ENCODE data around the gene NOM1. TPM values are rescaled to one million over a fixed set of nuclear protein-coding genes. Genes with fewer than 3 reads are reported as not detected.
"Not testable (repeated sequence)": the region's sequence is repeated elsewhere in the genome, so short reads cannot be mapped to it uniquely, and the experiment has no call there.

The NOM1 gene
- total RNA-seq, 1 donor from 2014 or later: 19.7 TPM

- peaks cover 11% of the 10 kb centered on the region for H3K27me3 Mint-ChIP-seq (ENCODE audit: low read depth, unreplicated experiment)
- Histone ChIP-seq H3K4me1 (ENCODE audit: insufficient read depth, low read length) (no peaks in the 10 kb centered on the region), H3K4me2 (ENCODE audit: low read length) (no peak overlapping the region), H3K27ac (ENCODE audit: low read depth, low read length) (no peak overlapping the region), H3K27me3 (ENCODE audit: insufficient read depth, low read length) (peaks cover 2% of the 10 kb centered on the region), H3K79me2 (ENCODE audit: insufficient read depth, low read length) (no peaks in the 10 kb centered on the region), H3K4me3 (ENCODE audit: insufficient read depth, low read depth, low read length) (no peak overlapping the region), H3K9ac (ENCODE audit: low read length) (no peak overlapping the region), H2AFZ (ENCODE audit: low read depth, low read length) (no peak overlapping the region), H3K9me3 (ENCODE audit: insufficient read depth, low read depth, low read length) (no peaks in the 10 kb centered on the region), H3K36me3 (ENCODE audit: insufficient read depth, low read length) (no peaks in the 10 kb centered on the region), H4K20me1 (ENCODE audit: insufficient read depth, low read length) (no peaks in the 10 kb centered on the region)
- no peaks in the 10 kb centered on the region for H3K36me3 Mint-ChIP-seq (ENCODE audit: low read depth, unreplicated experiment)
- H3K4me3 Mint-ChIP-seq (ENCODE audit: unreplicated experiment): no peak overlapping the region
- H3K4me1 Mint-ChIP-seq (ENCODE audit: low read depth, unreplicated experiment): peaks cover 2% of the 10 kb centered on the region
- TF ChIP-seq CTCF (IDR thresholded peaks at IDR 0.05; ENCODE audit: insufficient read depth, low read depth, low read length): no peak
- TF ChIP-seq EZH2 (IDR thresholded peaks at IDR 0.05; ENCODE audit: insufficient read depth, low read length): no peak
- DNase-seq (ENCODE audit: low read depth): no peak
- FAIRE-seq: no peak
- no peak overlapping the region for H3K27ac Mint-ChIP-seq (ENCODE audit: unreplicated experiment)
- no peaks in the 10 kb centered on the region for H3K9me3 Mint-ChIP-seq (ENCODE audit: unreplicated experiment)
Observed at GRCh38 chr7:156935250-156935649, 14.3 kb upstream of the NOM1 start.

- not testable (repeated sequence) for H3K27ac Mint-ChIP-seq (ENCODE audit: unreplicated experiment); H3K9ac ChIP-seq (ENCODE audit: low read length); H3K4me2 ChIP-seq (ENCODE audit: low read length); FAIRE-seq; H2AFZ ChIP-seq (ENCODE audit: low read depth, low read length); H3K27ac ChIP-seq (ENCODE audit: low read depth, low read length); H3K4me3 Mint-ChIP-seq (ENCODE audit: unreplicated experiment); H3K4me1 ChIP-seq (ENCODE audit: insufficient read depth, low read length); DNase-seq (ENCODE audit: low read depth); H3K9me3 ChIP-seq (ENCODE audit: insufficient read depth, low read depth, low read length); H3K36me3 ChIP-seq (ENCODE audit: insufficient read depth, low read length); H3K4me1 Mint-ChIP-seq (ENCODE audit: low read depth, unreplicated experiment); H3K4me3 ChIP-seq (ENCODE audit: insufficient read depth, low read depth, low read length); H3K27me3 ChIP-seq (ENCODE audit: insufficient read depth, low read length); H3K27me3 Mint-ChIP-seq (ENCODE audit: low read depth, unreplicated experiment); H3K79me2 ChIP-seq (ENCODE audit: insufficient read depth, low read length); H3K36me3 Mint-ChIP-seq (ENCODE audit: low read depth, unreplicated experiment); H3K9me3 Mint-ChIP-seq (ENCODE audit: unreplicated experiment); H4K20me1 ChIP-seq (ENCODE audit: insufficient read depth, low read length)
Observed at GRCh38 chr7:156936766-156937165, 12.7 kb upstream of the NOM1 start.

GRCh38 chr7:156940421-156941122 is 8.9 kb upstream of the NOM1 start:
- Histone ChIP-seq H4K20me1 (ENCODE audit: insufficient read depth, low read length) (no peaks in the 10 kb centered on the region), H3K79me2 (ENCODE audit: insufficient read depth, low read length) (no peaks in the 10 kb centered on the region), H3K4me1 (ENCODE audit: insufficient read depth, low read length) (no peaks in the 10 kb centered on the region), H3K9me3 (ENCODE audit: insufficient read depth, low read depth, low read length) (no peaks in the 10 kb centered on the region), H2AFZ (ENCODE audit: low read depth, low read length) (no peak overlapping the region), H3K4me3 (ENCODE audit: insufficient read depth, low read depth, low read length) (no peak overlapping the region), H3K36me3 (ENCODE audit: insufficient read depth, low read length) (no peaks in the 10 kb centered on the region), H3K27ac (ENCODE audit: low read depth, low read length) (no peak overlapping the region), H3K27me3 (ENCODE audit: insufficient read depth, low read length) (peaks cover 20% of the 10 kb centered on the region), H3K4me2 (ENCODE audit: low read length) (no peak overlapping the region), H3K9ac (ENCODE audit: low read length) (no peak overlapping the region)
- Mint-ChIP-seq H3K4me3 (ENCODE audit: unreplicated experiment) (no peak overlapping the region), H3K27me3 (ENCODE audit: low read depth, unreplicated experiment) (peaks cover 19% of the 10 kb centered on the region), H3K9me3 (ENCODE audit: unreplicated experiment) (no peaks in the 10 kb centered on the region), H3K36me3 (ENCODE audit: low read depth, unreplicated experiment) (no peaks in the 10 kb centered on the region), H3K27ac (ENCODE audit: unreplicated experiment) (no peak overlapping the region), H3K4me1 (ENCODE audit: low read depth, unreplicated experiment) (no peaks in the 10 kb centered on the region)
- no peak for DNase-seq (ENCODE audit: low read depth)
- no peak for TF ChIP-seq EZH2 (IDR thresholded peaks at IDR 0.05; ENCODE audit: insufficient read depth, low read length)
- no peak for TF ChIP-seq CTCF (IDR thresholded peaks at IDR 0.05; ENCODE audit: insufficient read depth, low read depth, low read length)
- FAIRE-seq: no peak

All from astrocyte (in vitro differentiated cells and primary cell).